Renal pelvis (tissue), 4 donors: ENCODE results near the gene ROGDI. TPM values are rescaled to one million over a fixed set of nuclear protein-coding genes. Genes with fewer than 3 reads are reported as not detected.

Source experiments
- DNase-seq: peaks from one replicate; pipeline ENCODE4 v3.0.0-alpha.2; 2013
- polyA plus RNA-seq, 3 donors: library from polyadenylated mRNA; unstranded; fragments of 120-200 nt; gene quantifications; one replicate each; pipeline ENCODE4 v1.2.1, GENCODE V29; 2013; ENCODE audit not compliant: insufficient read length in 3 of 3

ROGDI gene
- polyA plus RNA-seq, 3 donors, result 22.7 to 45.1 (median 32.9) TPM

DNA sequence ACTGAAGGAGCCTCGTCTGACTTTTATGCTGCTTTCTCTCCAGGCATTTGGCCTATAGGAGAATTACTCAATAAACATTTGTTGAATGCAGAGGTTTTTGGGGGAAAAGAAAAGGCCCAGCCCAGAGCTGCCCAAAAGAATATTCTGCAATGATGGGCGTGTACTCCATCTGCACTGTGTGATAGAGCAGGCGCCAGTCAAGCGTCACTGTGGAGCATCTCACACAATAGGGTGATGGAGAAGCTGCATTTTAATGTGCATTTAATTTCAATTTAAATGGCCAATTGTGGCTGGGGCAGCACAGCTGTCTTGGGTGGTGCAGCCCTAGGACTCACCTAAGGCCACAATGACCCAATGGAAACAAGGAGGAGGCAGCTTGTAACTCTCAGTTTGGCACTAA, 24.1 kb upstream of the ROGDI start:
- no peak for DNase-seq

DNA sequence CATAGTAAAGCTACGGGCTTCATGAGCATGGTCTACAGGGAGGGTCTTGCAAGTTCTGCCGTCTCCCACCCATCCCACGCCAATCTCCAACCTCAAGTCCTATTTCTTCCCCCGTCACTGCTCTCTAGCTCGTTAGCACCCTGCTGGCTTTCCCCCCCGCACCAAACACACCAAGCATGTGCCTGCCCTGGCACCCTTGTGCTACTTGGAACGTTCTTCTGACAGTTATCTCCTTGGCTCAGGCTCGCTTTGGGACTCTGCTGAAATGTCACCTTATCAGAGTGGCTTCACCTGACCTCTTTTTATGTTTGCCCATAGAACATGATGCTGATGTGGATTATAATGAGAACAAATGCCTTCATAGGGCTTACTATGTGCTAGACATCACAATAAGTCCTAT, 22.8 kb upstream of the ROGDI start:
- no peak for DNase-seq

DNA sequence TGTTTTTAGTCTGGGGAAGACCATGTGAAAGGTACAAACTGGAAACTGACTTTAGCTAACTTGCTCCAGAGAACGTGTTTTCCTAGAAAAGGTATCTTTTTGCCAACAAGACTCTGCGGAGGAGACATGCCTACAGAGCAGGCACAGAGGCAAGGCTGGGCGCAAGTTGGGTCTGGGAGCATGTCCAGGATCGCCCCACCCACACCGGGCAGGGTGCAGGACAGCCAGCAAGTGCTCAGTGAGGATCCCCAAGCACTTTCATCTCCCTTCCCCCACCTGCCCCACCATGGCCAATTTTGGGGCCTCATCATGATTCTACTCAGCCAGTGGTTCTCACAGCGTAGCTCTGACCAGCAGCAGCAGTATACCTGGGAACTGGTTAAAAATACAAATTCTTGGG, 18.2 kb upstream of the ROGDI start:
- DNase-seq, result no peak

DNA sequence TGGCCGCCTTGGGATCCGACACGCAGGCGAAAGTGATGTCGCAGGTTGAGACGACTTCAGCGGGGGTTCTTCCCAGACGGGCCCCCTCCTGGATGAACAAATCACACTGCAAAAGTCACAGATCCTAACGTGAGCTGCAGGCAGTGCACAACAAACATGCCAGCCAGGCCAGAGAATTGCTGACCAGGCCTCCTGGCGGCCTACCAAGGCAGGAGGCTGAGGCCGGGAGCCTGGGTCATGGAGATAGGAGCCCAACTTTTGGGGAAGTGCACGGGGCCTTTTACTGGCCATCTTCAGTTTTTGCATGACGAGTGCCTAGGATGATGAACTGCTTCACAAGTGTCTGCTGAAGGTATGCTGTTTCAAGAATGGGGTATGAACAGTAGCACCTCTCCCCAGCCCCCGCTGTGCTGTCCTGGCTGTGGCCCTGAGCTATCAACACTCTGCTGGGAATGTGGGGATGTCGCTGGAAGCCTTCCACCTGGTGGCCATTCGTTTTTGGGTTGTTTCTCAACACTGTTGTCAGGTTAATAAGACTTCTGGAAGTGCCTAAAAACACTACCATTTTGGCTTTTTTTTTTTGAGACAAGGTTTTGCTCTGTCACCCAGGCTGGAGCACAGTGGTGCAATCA, 12.2 kb upstream of the ROGDI start:
- no peak for DNase-seq

DNA sequence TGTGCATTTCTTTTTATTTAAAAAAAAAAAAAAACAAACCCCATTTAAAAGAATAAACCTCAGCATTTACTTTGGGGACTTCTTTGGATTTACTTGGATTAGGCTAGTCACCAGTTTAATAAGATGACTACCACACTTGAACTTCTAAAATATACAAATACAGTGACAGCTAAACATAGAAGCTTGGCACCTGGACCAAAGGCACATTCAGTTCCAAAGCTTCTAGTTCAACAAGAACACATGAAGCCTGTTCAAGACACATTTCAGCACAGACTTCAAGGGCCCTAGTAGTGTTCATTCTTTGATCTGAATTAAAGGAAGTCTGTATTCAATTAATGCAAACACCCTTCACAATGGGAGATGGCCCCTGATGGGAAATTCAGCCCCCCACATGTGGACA, 11.6 kb upstream of the ROGDI start:
- no peak for DNase-seq

DNA sequence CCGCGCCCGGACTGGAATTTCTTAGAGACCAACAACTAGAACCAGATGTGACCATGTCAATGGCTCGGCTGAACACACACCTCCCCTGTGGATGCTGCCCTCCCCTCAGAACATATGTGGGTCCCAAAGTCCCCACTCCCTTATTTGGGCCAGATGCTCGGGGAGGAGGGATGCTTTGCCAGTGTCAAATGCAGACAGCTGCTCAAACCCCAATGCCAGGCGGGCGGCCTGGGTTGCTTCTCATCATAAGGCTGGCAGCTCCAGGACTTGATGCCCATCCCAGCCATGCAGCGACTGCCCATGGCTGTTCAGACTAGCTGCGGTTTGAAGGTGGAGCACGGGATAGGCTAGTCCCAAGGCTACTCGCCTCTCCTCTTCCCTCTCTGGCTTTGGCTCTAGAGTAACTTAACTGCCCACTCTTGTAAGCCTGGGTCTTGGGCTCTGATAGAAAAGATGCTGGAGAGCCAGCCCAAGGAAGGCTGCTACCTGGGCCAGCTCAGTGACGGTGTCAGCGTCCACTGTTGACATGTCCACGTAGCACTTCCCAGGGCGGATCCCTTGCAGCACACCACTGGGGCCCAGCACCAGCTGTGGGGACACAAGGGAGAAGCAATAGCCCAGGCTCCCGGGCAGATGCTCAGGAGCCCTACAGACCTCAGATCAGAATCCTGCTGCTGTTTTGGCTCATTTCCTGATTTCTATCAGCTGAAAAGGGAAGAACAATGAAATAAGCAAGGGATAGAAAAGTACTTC, 11.0 kb upstream of the ROGDI start:
- no peak for DNase-seq

DNA sequence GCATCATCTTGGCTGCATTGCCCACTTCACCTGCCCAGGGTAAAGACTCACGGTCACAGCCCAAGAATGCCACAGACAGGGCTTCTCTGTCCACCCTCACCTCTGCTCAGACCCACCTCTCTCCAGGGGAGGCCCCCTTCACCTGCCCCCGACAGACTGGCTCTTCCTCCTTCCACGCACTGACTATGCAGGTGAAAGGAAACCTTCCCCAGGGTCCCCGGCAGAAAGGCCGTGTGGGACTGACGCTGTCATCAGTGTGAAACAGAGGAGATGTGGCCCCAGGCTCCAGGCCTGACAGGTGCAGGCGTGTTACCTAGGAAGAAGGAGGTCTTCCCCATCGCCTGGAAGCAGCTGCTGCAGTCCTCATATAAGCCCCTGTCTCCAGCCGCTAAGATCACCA, 9.3 kb upstream of the ROGDI start:
- no peak for DNase-seq

DNA sequence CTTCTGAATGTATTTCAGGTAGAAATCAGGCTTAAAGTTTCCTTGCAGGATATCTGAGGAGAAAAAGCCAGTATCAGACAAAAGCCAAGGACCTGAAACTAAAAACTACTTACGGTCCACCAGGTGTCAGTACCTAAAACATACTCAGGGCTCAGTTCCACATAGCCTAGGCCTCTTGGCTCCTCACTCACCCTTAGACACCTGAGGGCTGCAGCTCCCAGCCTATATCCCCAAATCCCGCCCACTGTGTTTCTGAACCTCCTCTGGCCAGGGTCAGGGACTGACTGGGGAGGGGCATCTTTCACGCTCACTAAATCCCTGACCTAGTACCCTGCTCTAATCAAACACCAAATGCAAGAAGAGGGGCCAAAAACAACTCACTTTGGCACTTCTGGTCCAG, 8.8 kb upstream of the ROGDI start:
- no peak for DNase-seq

DNA sequence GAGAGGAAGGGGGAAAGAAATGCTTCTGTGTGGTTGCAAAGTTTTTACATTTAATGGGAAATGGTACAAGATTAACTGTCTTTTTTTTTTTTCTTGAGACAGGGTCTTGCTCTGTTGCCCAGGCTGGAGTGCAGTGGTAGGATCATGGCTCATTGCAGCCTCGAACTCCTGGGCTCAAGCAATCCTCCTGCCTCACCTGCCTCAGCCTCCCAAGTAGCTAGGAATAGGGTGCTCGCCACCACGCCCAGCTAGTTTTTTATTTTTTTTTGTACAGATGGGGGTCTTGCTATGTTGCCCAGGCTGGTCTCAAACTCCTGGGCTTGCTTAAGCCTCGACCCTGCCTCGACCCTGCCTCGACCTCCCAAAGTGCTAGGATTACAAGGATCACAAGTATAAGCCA, 3.8 kb upstream of the ROGDI start:
- no peak for DNase-seq

DNA sequence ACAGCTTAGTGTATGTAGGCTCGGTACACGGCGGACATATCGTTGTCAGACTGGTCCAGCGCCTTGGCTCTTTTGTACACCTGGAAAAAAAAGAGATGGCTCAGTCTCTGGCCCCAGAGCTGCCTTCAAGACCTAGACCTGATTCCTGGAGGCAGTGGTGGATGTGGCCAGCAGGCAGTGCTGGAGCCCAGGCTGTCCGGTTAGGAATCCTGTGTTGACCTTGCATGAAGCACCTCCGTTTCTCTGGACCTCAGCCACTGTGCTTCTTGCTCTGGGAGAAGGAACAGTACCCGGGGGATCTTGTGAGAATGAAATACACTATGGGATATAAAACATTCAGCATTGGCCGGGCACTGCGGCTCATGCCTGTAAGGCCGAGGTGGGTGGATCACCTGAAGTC, 2.8 kb upstream of the ROGDI start:
- no peak for DNase-seq

DNA sequence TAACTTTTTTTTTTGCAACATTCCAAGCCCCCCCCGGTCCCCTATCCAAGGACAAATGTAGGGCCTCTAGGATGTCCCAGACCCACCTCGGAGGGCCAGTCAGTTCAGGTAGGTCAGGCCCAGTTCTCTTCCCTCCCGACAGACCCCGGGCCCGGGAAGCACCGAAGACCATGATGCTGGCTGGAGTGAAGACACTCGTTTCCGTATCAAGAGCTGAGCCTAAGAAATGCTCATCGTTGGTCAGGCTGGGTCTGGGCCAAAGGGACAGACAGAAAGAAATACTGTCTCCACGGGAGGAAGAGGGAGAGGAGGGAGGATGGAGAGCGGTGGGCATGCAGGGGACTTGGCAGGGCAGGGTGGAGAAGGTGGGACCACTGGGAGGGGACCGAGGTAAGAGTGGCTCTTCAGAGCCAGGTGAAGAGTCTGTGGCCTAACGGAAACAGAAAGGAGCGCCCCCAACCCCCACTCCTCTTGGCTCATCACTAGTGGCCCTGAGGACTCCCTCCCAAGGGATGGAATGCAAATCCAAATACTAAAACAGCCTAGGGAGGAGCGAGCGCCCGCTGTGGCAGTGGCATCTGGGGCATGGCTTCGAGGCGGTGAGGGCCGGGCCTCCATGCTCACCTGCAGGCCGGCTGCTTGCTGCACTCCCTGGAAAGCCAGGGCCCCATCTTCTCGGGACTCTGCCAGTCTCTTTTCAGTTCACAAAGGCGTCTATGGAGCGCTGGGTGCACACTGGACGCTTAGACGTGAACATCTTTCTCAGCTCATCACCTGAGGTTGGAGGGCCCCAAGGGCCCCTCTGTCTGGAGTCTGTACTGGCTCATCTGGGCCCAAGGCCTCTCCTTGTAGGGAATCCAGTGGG, 1.7 kb upstream of the ROGDI start:
- DNase-seq, result no peak

DNA sequence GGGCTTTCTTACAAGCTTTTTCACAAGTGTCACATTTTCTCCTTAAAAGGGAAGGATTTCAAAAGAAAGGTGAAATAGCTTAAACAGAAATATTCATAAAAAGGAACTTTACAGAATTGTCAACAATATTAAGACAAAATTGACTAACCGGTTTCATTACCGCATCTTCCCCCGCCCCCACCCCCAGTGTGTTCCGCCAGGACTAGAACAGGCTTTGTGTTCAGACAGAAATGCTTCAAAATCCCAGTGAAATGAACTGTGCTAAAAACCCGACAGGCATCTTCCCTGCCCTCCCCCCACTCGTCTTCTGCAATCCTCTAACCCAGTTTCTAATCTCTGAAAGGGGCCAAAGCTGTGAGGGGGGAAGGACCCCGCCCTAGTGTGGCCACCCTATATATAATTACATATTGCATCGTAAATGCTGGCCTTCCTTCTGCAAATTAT, 990 bp upstream of the ROGDI start:
- DNase-seq, result no peak

DNA sequence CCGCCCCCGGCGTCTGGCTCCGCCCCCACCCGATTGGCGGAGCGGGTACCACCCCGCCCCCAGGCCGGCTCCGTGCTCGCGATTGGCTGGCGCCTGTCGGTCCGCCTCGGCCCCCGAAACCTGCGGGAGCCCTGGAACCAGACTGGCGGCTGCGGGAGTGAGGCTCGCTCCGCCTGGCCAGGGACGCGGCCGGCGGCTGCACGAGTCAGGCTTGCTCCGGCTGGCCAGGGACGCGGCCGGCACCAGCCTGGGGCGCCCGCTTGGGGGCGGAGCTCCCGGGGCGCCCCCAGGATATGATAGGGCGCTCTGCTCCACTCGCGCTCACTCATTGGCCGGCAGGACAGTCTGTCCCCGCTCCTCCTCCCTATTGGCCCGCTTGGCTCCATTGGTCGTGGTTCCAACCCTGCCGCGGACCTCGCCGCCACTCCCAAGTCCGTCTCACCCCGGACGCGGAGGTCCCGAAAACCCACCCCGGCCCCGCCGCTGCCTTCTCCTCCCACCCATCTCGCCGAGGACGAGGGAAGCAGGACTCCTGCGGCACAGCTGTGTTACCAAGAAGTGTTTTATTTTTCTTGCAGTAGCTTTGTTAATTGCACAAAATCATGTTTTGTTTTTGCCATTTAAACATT, 340 bp upstream of the ROGDI start:
- peak; percentile 92 for DNase-seq

DNA sequence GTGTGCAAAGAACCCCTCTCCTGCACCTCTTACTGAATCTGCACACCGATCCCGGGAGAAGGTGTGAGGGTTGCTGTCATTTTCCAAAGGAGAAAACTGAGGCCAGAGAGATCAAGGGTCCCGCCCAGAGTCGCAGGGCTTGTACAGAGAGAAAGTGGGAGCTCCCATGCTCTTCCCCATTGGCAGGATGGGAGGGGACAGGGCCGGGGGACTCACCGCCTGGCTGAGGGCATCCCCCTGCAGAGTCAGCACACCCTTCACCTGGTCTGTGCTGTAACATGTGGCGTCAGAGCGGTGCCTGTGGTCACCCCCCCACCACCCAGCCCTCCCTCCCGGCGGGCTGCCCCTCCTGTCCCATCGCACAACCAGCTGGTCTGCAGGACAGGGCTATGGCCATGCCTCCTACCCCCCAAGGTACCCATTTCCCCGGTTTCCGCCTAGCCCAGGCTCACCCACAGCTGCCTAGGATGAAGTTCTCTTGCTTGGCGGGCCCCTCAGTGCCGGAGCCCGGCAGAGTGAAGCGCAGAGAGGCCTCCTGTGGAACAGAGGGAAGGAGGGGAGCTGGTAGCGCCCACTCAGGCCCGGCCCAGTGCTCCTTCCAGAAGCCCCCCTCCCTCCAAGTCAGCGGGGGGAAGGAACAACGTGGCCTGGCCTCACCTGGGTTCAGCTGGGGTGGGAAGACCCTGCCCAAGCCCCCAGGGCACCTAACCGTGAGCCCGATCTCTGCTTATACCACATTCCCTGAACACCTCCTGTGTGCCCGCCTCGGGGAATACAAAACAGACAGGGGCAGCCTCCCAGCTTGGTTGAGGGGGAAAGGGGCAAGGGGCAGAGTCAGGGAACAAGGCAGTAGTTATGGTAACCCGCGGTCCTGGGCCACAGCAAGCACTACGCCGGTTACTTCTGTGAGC, 1.1 kb downstream of the ROGDI start:
- DNase-seq, result no peak

DNA sequence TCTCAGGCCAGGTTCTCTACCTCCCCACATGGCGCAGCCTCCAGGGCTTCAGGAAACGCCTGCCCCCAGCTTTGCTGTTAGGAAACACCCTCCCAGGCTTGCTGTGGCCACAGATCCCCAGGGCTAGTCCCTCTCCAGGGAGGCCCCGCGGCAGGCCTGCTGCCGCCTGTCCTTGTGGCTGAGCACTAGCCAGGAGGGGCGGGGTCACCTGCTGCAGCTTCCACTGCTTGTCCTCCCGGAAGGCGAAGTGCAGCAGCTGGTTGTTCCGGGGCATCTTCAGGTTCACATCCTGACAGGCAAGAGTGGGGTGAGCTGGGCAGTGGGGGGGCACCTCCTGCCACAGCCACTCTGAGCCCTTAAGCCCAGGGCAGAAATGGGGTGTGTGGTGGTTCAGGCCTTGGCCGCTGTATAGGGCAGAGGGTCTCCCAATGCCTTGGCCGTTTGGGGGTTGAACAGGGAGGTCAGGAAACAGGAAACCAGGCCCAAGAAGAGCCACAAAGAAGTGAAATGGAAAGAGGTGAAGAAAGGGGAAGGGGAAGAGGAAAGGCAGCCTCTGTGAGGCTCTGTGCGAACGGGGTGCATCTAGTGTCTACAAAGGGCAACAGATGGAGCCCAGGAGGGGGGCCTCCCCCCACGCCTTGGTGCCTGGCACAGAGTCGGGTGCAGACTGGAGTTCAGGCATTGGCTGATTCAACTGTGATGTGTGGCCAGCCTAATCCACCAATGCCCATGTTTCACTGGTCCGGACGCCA, 2.0 kb downstream of the ROGDI start:
- no peak for DNase-seq

DNA sequence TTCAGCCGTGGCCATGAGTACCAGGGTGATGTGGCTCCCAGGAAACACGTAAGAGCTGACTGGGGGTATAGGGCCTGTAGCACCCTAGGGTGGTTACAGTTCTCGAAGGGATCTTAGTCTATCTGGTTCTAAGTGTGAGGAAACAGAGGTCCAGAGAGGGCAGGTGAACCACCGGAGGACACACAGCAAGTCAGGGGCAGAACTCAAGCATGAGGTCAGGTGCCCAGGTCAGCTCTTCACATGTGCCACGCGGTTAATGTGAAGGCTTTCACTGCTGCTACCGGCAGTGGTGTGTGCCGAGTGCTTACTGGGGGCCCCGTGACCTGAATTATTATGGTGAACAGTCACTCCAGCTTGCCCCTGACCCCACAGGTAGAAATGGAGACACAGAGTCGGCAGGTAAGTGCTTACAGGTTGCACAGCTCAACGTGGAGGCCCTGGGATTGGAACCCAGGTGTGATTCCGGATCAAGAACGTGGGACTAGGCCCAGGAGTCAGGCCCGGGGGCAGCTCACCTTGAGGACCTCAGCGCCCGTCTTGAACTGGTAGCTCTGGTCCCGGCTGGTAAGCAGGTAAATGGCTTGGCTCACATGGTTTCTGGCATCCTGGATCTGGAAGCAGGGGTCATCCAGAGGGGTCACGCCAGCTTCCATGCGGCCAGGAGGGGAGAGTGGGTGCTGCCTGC, 3.1 kb downstream of the ROGDI start:
- DNase-seq, result no peak

DNA sequence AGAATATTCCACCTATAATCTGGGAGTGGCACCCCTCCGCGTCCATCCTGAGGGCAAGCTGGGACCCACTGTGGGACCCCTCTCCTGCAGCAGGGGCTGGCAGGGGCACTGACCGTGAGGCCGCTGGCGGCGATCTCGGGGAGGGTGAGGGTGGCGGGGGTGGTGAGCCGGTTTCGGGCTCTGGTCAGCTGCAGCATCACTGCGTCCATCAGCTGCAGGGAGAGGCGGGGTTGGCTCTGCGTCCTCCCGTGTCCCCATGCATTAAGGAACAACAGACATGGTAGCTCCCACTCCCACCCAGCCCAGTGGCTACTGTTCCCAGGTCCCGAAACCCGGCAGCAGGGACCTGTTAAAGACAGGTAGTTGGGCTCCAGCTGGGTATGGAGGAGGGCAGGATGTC, 4.0 kb downstream of the ROGDI start:
- no peak for DNase-seq

DNA sequence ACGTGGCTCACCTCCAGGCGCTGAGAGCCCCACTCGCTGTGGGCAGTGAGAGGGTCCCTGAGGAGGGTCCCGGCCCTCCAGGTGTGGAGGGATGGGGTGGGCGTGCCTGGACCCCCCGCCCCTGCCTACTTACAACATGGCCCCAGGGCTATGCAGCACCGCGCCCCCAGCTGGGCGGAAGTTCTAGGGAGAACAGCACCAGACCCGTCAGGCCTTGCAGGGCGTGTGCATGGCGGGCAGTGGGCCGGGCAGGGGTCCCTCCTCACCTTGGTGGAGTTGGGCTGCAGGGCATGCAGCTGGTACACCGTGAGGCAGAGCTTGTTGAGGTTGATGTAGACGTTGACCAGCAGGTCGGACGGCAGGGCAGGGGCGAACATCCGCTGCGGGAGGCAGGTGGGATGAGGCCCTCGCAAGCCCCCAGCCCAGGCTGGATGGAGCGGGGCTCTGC, 4.6 kb downstream of the ROGDI start:
- no peak for DNase-seq

DNA sequence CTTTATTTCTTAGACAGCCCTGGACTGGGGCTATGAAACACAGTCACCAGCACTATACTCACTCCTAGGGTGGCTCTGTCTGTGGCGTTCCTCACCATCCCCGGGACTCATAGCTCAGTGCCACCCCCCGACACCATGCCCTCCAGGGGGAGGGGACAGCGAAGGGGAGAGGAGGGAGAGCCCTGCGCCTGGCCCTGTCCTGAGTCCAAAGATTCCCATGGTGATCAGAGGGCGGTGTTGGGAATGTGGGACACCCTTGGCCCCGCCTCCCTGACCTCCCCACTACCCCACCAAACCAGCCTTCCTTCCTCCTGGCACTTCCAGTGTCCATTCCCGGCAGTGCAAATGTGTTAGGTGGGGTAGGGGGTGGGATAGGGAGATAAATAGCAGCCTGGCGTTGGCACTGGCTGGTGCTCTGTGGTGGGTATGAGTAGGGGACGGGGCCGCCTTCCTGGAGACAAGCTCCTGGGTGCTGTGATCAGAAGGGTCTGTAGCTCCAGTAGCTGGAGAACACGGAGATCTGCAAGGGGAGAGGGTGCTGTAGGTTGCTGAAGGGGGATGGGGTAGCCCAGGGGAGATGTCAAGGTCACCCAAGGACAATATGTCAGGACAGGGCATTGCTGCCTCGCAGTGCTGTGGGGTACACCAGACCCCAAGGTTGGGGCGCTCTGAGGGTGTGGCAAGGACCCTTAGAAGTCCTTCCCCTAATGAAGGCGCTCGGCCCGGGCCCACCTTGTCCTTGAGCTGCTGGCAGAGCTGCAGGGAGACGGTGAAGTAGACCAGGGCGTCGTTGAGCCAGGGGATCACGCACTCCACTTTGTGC, 5.2 kb downstream of the ROGDI start:
- no peak for DNase-seq
